Caco-2 (cell line): Measurements from ENCODE around the gene TMPRSS7. TPM values are rescaled to one million over a fixed set of nuclear protein-coding genes. Genes with fewer than 3 reads are reported as not detected.

Experiments used
- BruUV-seq: library from RNA; stranded (reverse); fragments of 400-500 nt; replicated peaks from 2 replicates; lab custom pipeline; 2021; lab: Mats Ljungman, UMichigan
- CTCF ChIA-PET: fragments of 300-600 bp; sonication (Branson Sonifier 250); formaldehyde crosslinking; loops from one replicate; lab custom pipeline; 2022; ENCODE audit warnings: antibody characterized with exemption; lab: Charles Lee
- POLR2A ChIA-PET: fragments of 300-600 bp; sonication (Branson Sonifier 250); formaldehyde crosslinking; loops from one replicate; lab custom pipeline; 2022; ENCODE audit warnings: antibody characterized with exemption; lab: Charles Lee
- DNase-seq, 2 experiments: peaks; one replicate each; pipeline versions ENCODE4 v3.0.0 to v3.0.0-alpha.2; 2020 to 2022
- H3K27me3 ChIP-seq: replicated peaks from 2 replicates; pipeline ENCODE4 v1.6.0; 2011; ENCODE audit warnings: low read length; ENCODE audit not compliant: control insufficient read depth, insufficient read depth
- H3K36me3 ChIP-seq: 2 replicates; pipeline ENCODE4 v1.5.1; 2011; ENCODE audit warnings: low read length; ENCODE audit not compliant: control insufficient read depth, insufficient read depth
- H3K4me1 ChIP-seq: fragments of 250-450 bp; sonication (Bioruptor Pico); 2 replicates; pipeline ENCODE4 v1.5.1; 2020; ENCODE audit warnings: mild to moderate bottlenecking
- H3K4me3 ChIP-seq: 2 replicates; pipeline ENCODE4 v1.5.1; 2011; ENCODE audit warnings: low read depth, mild to moderate bottlenecking, control low read depth, low read length
- H3K9me3 ChIP-seq: fragments of 250-450 bp; sonication (Bioruptor Pico); 2 replicates; pipeline ENCODE4 v1.5.1; 2020; ENCODE audit warnings: mild to moderate bottlenecking, moderate library complexity
- H3K27ac Mint-ChIP-seq: one replicate; pipeline ENCODE4 v1.8.0; 2022; ENCODE audit warnings: mixed read lengths; ENCODE audit not compliant: unreplicated experiment
- H3K27me3 Mint-ChIP-seq: one replicate; pipeline ENCODE4 v1.8.0; 2022; ENCODE audit warnings: mixed read lengths; ENCODE audit not compliant: insufficient read depth, unreplicated experiment
- H3K36me3 Mint-ChIP-seq: one replicate; pipeline ENCODE4 v1.8.0; 2022; ENCODE audit warnings: mild to moderate bottlenecking, mixed read lengths; ENCODE audit not compliant: insufficient read depth, unreplicated experiment
- H3K4me1 Mint-ChIP-seq: one replicate; pipeline ENCODE4 v1.8.0; 2022; ENCODE audit warnings: low read depth, mixed read lengths; ENCODE audit not compliant: unreplicated experiment
- H3K4me3 Mint-ChIP-seq: one replicate; pipeline ENCODE4 v1.8.0; 2022; ENCODE audit warnings: mild to moderate bottlenecking, moderate library complexity, mixed read lengths; ENCODE audit not compliant: unreplicated experiment
- H3K9me3 Mint-ChIP-seq: one replicate; pipeline ENCODE4 v1.8.0; 2022; ENCODE audit warnings: mixed read lengths; ENCODE audit not compliant: unreplicated experiment
- intact Hi-C: fragments of 100-400 bp; cut with micrococcal nuclease; formaldehyde crosslinking; loops from one replicate; pipeline ENCODE4 v1.10.0; 2022; ENCODE audit not compliant: unreplicated experiment
- total RNA-seq: library from RNA; stranded (reverse); gene quantifications from 2 replicates; pipeline ENCODE4 v1.2.3, GENCODE V29; 2022
- TF ChIP-seq, protein P1 (sequence below), 2 experiments: fragments of 200-600 bp in 1 of 2; IDR thresholded peaks; 1 replicate in 1 of 2; 2 replicates in 1 of 2; pipeline versions ENCODE4 v1.5.1 to v1.8.0; 2011 to 2022; ENCODE audit warnings: antibody characterized with exemption in 1 of 2, control low read depth in 1 of 2, inconsistent platforms in 1 of 2, low read depth in 1 of 2, low read length in 1 of 2, mild to moderate bottlenecking in 1 of 2, moderate library complexity in 1 of 2; ENCODE audit not compliant: insufficient read depth in 1 of 2, severe bottlenecking in 1 of 2, unreplicated experiment in 1 of 2

Gene TMPRSS7
- total RNA-seq, 1 experiment from 2014 or later, result 0.36 TPM

- DNase-seq, result peak; percentile 92 to 95
- Mint-ChIP-seq H3K4me1 (peaks cover 56% of the 10 kb centered on the region), H3K36me3 (peaks cover 51% of the 10 kb centered on the region), H3K27ac (peak within 1 kb of the TSS; percentile 94), H3K9me3 (no peaks in the 10 kb centered on the region), H3K27me3 (no peaks in the 10 kb centered on the region), H3K4me3 (peak within 1 kb of the TSS; percentile 73)
- intact Hi-C loops, result loop anchor here (5.0 kb wide), 1 partner anchor 354 kb away; no protein-coding TSS in a partner anchor
- no TSS peak for BruUV-seq
- ChIA-PET CTCF (no interaction called here), POLR2A (interaction anchor here (0.9 to 1.4 kb wide), 4 partner anchors 11 to 107 kb away, joined by 3 to 7 read pairs (median 5); partner anchors contain the start of gene ABHD10)
- Histone ChIP-seq H3K36me3 (no peaks in the 10 kb centered on the region), H3K9me3 (no peaks in the 10 kb centered on the region), H3K27me3 (no peaks in the 10 kb centered on the region), H3K4me3 (peak within 1 kb of the TSS; percentile 74), H3K4me1 (peaks cover 66% of the 10 kb centered on the region)
- TF ChIP-seq, protein P1, sequence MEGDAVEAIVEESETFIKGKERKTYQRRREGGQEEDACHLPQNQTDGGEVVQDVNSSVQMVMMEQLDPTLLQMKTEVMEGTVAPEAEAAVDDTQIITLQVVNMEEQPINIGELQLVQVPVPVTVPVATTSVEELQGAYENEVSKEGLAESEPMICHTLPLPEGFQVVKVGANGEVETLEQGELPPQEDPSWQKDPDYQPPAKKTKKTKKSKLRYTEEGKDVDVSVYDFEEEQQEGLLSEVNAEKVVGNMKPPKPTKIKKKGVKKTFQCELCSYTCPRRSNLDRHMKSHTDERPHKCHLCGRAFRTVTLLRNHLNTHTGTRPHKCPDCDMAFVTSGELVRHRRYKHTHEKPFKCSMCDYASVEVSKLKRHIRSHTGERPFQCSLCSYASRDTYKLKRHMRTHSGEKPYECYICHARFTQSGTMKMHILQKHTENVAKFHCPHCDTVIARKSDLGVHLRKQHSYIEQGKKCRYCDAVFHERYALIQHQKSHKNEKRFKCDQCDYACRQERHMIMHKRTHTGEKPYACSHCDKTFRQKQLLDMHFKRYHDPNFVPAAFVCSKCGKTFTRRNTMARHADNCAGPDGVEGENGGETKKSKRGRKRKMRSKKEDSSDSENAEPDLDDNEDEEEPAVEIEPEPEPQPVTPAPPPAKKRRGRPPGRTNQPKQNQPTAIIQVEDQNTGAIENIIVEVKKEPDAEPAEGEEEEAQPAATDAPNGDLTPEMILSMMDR (IDR thresholded peaks at IDR 0.05; ENCODE audit: insufficient read depth in 1 of 2, low read depth in 1 of 2, low read length in 1 of 2, severe bottlenecking in 1 of 2, unreplicated experiment in 1 of 2), result peak; percentile 21 to 34
These were observed 51.7 kb downstream of the TMPRSS7 start, which contains the start of gene C3orf52 for GRCh38 chr3:112086076-112086854. TSS of gene C3orf52 (plus strand) at chr3:112086389. CDS start at chr3:112086408, 19 bp downstream.

- H3K9me3 ChIP-seq, result no peaks in the 10 kb centered on the region
- H3K4me3 ChIP-seq, result peak overlapping the region; percentile 74
- TF ChIP-seq, protein P1 (IDR thresholded peaks at IDR 0.05; ENCODE audit: insufficient read depth in 1 of 2, low read depth in 1 of 2, low read length in 1 of 2, severe bottlenecking in 1 of 2, unreplicated experiment in 1 of 2), result no peak
- intact Hi-C loops, result loop anchor here (5.0 kb wide), 1 partner anchor 355 kb away; no protein-coding TSS in a partner anchor
- BruUV-seq, result no TSS peak
- peaks cover 60% of the 10 kb centered on the region for H3K4me1 Mint-ChIP-seq
- DNase-seq, result no peak
- peak overlapping the region; percentile 94 for H3K27ac Mint-ChIP-seq
- CTCF ChIA-PET, result no interaction called here
- no peaks in the 10 kb centered on the region for H3K36me3 ChIP-seq
- peaks cover 56% of the 10 kb centered on the region for H3K36me3 Mint-ChIP-seq
- no peaks in the 10 kb centered on the region for H3K27me3 Mint-ChIP-seq
- no peaks in the 10 kb centered on the region for H3K9me3 Mint-ChIP-seq
- POLR2A ChIA-PET, result interaction anchor here (0.9 to 1.4 kb wide), 4 partner anchors 10 to 108 kb away, joined by 3 to 7 read pairs (median 5); partner anchors contain the start of gene ABHD10
- H3K4me1 ChIP-seq, result peaks cover 73% of the 10 kb centered on the region
- peak overlapping the region; percentile 73 for H3K4me3 Mint-ChIP-seq
- no peaks in the 10 kb centered on the region for H3K27me3 ChIP-seq
These were observed 52.5 kb downstream of the TMPRSS7 start for GRCh38 chr3:112086875-112087524.

GRCh38 chr3:112087746-112088145, 53.2 kb downstream of the TMPRSS7 start:
- CTCF ChIA-PET, result no interaction called here
- peaks cover 59% of the 10 kb centered on the region for H3K36me3 Mint-ChIP-seq
- Histone ChIP-seq H3K4me1 (peaks cover 76% of the 10 kb centered on the region), H3K27me3 (no peaks in the 10 kb centered on the region), H3K4me3 (peak overlapping the region; percentile 74), H3K36me3 (no peaks in the 10 kb centered on the region), H3K9me3 (no peaks in the 10 kb centered on the region)
- POLR2A ChIA-PET, result no interaction called here
- no peak for DNase-seq
- peaks cover 64% of the 10 kb centered on the region for H3K4me1 Mint-ChIP-seq
- BruUV-seq, result no TSS peak
- H3K27me3 Mint-ChIP-seq, result no peaks in the 10 kb centered on the region
- peak overlapping the region; percentile 73 for H3K4me3 Mint-ChIP-seq
- TF ChIP-seq, protein P1 (IDR thresholded peaks at IDR 0.05; ENCODE audit: insufficient read depth in 1 of 2, low read depth in 1 of 2, low read length in 1 of 2, severe bottlenecking in 1 of 2, unreplicated experiment in 1 of 2), result no peak
- intact Hi-C loops, result loop anchor here (5.0 kb wide), 1 partner anchor 355 kb away; no protein-coding TSS in a partner anchor
- no peaks in the 10 kb centered on the region for H3K9me3 Mint-ChIP-seq
- peak overlapping the region; percentile 94 for H3K27ac Mint-ChIP-seq
